ENCODE measurements around the gene HELZ. TPM values are rescaled to one million over a fixed set of nuclear protein-coding genes. Genes with fewer than 3 reads are reported as not detected.

Gene HELZ
- total and polyA plus RNA-seq, 2 of the 8 experiments (the other 6 are each of a cell fraction or from before 2014, with no cell fraction given), result 10.0 to 48.7 TPM

- Histone ChIP-seq H3K18ac (ENCODE audit: extremely low read depth, low read length) (no peak overlapping the region), H3K4ac (replicated peaks; ENCODE audit: insufficient read length, low read depth, low read length) (no peak overlapping the region), H2BK120ac (replicated peaks; ENCODE audit: low read depth, low read length) (no peak overlapping the region), H3K9ac (replicated peaks in 1 of 4; ENCODE audit: extremely low read depth in 1 of 4, low read depth in 3 of 4, low read length in 3 of 4) (no peak overlapping the region), H3K4me1 (replicated peaks in 1 of 4; ENCODE audit: control insufficient read depth in 3 of 4, insufficient read depth in 4 of 4, low read length in 3 of 4) (no peaks in the 10 kb centered on the region), H3K14ac (ENCODE audit: insufficient read length) (no peak overlapping the region), H3K27me3 (replicated peaks in 1 of 4; ENCODE audit: control insufficient read depth in 3 of 4, extremely low read depth in 1 of 4, insufficient read depth in 3 of 4, low read length in 3 of 4) (no peaks in the 10 kb centered on the region), H3K27ac (ENCODE audit: low read depth, low read length) (no peak overlapping the region), H3K4me3 (ENCODE audit: extremely low read depth in 1 of 4, insufficient read depth in 2 of 4, low read depth in 3 of 4, low read length in 4 of 4) (no peak overlapping the region), H2BK5ac (ENCODE audit: low read depth, low read length) (no peak overlapping the region), H3K79me2 (ENCODE audit: control insufficient read depth in 1 of 2, insufficient read depth in 2 of 2, low read length in 2 of 2) (no peaks in the 10 kb centered on the region), H2BK20ac (ENCODE audit: low read length) (no peak overlapping the region), H4K5ac (ENCODE audit: insufficient read length, low read depth, low read length) (no peak overlapping the region), H3K23me2 (ENCODE audit: low read depth, low read length) (peaks cover 9% of the 10 kb centered on the region; the same call in 1 of the 2 replicates), H4K8ac (ENCODE audit: extremely low read depth, insufficient read depth, low read length) (no peak overlapping the region), H3K79me1 (ENCODE audit: low read depth, low read length) (no peaks in the 10 kb centered on the region; the same call in 1 of the 2 replicates), H3K4me2 (ENCODE audit: insufficient read depth in 1 of 2, low read depth in 2 of 2, low read length in 2 of 2) (no peak overlapping the region), H2BK12ac (ENCODE audit: low read depth, low read length) (0 out of 2 replicates have a peak overlapping the region, but pooled peaks have one; percentile 84), H3K56ac (replicated peaks; ENCODE audit: insufficient read length, low read depth, low read length) (peak overlapping the region; percentile 46), H3K9me3 (ENCODE audit: insufficient read depth in 2 of 2, low read depth in 1 of 2, low read length in 1 of 2) (no peaks in the 10 kb centered on the region), H4K20me1 (replicated peaks in 1 of 2; ENCODE audit: control insufficient read depth in 1 of 2, insufficient read depth in 2 of 2, low read length in 2 of 2) (peaks cover 0 to 9% of the 10 kb centered on the region in 2 experiments), H2AK5ac (ENCODE audit: low read depth, low read length) (peak overlapping the region; percentile 86; the same call in 1 of the 2 replicates), H4K91ac (replicated peaks; ENCODE audit: insufficient read length, low read length) (no peak overlapping the region), H3K23ac (ENCODE audit: insufficient read length) (no peak overlapping the region), H3K36me3 (ENCODE audit: control insufficient read depth in 2 of 4, insufficient read depth in 4 of 4, low read length in 3 of 4) (no peaks in the 10 kb centered on the region), H2AFZ (ENCODE audit: low read length) (no peak overlapping the region), H2BK15ac (ENCODE audit: low read length) (0 out of 2 replicates have a peak overlapping the region, but pooled peaks have one; percentile 72)
- FAIRE-seq (peak; percentile 73), DNase-seq (ENCODE audit: low read depth in 1 of 2, low spot score in 2 of 2) (no peak)
- POLR2A ChIA-PET (ENCODE audit: partially characterized antibody), result no interaction called here
- WGBS, 2 experiments (ENCODE audit: extremely low coverage in 1 of 2, insufficient coverage in 1 of 2, insufficient read length in 1 of 2, insufficient replicate concordance in 2 of 2, low coverage in 1 of 2, low lambda C conversion rate in 2 of 2, missing lambda C conversion rate in 1 of 2), result 79% methylated on average over 2 of the region's 2 CpGs; no CpG with 5 or more reads in 1 of the 2 experiments
- no peak for TF ChIP-seq ATF3 (IDR thresholded peaks at IDR 0.05; ENCODE audit: insufficient read depth, low read depth, low read length)
- TF ChIP-seq ASH2L (IDR thresholded peaks at IDR 0.05; ENCODE audit: low read length), result no peak
- CTCF ChIA-PET (ENCODE audit: partially characterized antibody), result no interaction called here
These were observed 218.7 kb downstream of the HELZ start for GRCh38 chr17:67026341-67026740.
